ENCODE results near the gene NFIX. TPM values are rescaled to one million over a fixed set of nuclear protein-coding genes. Genes with fewer than 3 reads are reported as not detected.

Gene NFIX
- total RNA-seq, 1 donor: 114 TPM

DNA sequence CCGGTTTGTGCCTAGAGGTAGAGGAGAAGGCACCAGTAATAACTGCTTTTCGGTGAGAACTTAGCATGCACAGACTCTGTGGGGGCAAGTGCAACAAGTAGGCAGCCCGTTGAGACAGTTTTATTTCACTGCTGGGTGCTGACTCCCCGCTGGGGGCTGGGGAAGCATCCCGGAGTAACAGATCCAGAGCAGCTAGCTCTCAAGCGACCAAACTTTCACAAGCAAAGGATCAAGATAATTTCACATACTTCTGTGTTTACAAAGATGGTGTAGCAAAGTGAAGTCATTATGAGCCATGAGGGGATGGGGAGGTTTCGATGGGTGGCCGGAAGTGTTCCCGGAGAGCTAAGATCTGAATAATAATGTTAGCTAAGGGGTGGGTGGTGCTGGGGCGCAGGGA is 125.5 kb downstream of the NFIX start:
- Histone ChIP-seq H3K4me1 (ENCODE audit: insufficient read depth, low read length) (peaks cover 43% of the 10 kb centered on the region), H4K20me1 (ENCODE audit: insufficient read depth, low read length) (peaks cover 50% of the 10 kb centered on the region), H3K4me2 (ENCODE audit: insufficient read depth, low read length) (peak overlapping the region; percentile 94), H3K9me3 (ENCODE audit: low read depth, low read length) (no peaks in the 10 kb centered on the region), H3K27ac (ENCODE audit: low read depth, low read length) (peak overlapping the region; percentile 96), H3K4me3 (ENCODE audit: insufficient read depth, low read length) (peak overlapping the region; percentile 86), H3K27me3 (ENCODE audit: insufficient read depth, low read length) (no peaks in the 10 kb centered on the region), H2AFZ (ENCODE audit: low read length) (no peak overlapping the region), H3K79me2 (ENCODE audit: insufficient read depth, low read length) (peaks cover 84% of the 10 kb centered on the region), H3K36me3 (ENCODE audit: insufficient read depth, low read length) (peaks cover 15% of the 10 kb centered on the region)
- DNase-seq (ENCODE audit: insufficient read length, low spot score, missing footprints): peak; percentile 98
- TF ChIP-seq, protein P1, sequence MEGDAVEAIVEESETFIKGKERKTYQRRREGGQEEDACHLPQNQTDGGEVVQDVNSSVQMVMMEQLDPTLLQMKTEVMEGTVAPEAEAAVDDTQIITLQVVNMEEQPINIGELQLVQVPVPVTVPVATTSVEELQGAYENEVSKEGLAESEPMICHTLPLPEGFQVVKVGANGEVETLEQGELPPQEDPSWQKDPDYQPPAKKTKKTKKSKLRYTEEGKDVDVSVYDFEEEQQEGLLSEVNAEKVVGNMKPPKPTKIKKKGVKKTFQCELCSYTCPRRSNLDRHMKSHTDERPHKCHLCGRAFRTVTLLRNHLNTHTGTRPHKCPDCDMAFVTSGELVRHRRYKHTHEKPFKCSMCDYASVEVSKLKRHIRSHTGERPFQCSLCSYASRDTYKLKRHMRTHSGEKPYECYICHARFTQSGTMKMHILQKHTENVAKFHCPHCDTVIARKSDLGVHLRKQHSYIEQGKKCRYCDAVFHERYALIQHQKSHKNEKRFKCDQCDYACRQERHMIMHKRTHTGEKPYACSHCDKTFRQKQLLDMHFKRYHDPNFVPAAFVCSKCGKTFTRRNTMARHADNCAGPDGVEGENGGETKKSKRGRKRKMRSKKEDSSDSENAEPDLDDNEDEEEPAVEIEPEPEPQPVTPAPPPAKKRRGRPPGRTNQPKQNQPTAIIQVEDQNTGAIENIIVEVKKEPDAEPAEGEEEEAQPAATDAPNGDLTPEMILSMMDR (IDR thresholded peaks at IDR 0.05; ENCODE audit: extremely low read depth, low read depth, low read length): no peak

DNA sequence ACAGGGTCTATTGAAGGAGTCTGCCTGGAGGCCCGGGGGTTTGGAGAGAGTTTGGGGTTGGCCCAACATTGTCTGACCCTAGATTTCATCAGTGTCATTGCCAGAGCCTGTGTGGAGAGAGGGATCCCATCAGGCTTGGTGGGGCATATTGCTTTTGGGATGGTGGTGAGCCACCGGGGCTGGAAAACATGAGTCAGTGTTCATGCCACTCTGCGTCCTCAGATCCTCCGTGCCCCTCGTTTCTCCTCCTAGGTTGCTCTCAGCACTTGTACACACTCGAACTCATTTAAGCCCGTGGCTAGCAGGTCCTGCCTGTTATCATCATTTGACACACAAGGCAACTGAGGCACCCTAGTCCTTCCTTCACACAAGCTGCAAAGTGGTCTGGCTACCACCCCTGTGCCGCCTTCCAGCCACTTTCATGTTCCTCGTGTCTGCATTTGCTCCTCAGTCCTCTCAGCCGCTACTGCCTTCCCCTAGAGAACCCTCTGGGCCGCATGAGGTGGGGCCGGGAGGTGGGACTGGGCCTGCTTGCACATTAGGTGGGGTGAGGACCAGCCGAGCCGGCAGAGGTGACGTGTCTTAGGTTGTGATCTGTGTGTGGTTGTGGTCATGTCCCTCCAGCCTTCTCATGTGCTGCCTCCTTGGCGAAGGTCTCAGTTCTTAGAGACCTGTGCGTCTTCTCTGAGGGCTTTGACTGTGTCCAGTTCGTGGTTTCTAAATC is 126.4 kb downstream of the NFIX start:
- TF ChIP-seq, protein P1 (IDR thresholded peaks at IDR 0.05; ENCODE audit: extremely low read depth, low read depth, low read length): no peak
- no peak overlapping the region for H2AFZ ChIP-seq (ENCODE audit: low read length)
- H4K20me1 ChIP-seq (ENCODE audit: insufficient read depth, low read length): peaks cover 57% of the 10 kb centered on the region
- no peaks in the 10 kb centered on the region for H3K9me3 ChIP-seq (ENCODE audit: low read depth, low read length)
- DNase-seq (ENCODE audit: insufficient read length, low spot score, missing footprints): peak; percentile 88
- H3K79me2 ChIP-seq (ENCODE audit: insufficient read depth, low read length): peaks cover 86% of the 10 kb centered on the region
- peaks cover 45% of the 10 kb centered on the region for H3K4me1 ChIP-seq (ENCODE audit: insufficient read depth, low read length)
- H3K27me3 ChIP-seq (ENCODE audit: insufficient read depth, low read length): no peaks in the 10 kb centered on the region
- H3K4me2 ChIP-seq (ENCODE audit: insufficient read depth, low read length): peak overlapping the region; percentile 94
- H3K36me3 ChIP-seq (ENCODE audit: insufficient read depth, low read length): peaks cover 21% of the 10 kb centered on the region
- H3K27ac ChIP-seq (ENCODE audit: low read depth, low read length): peak overlapping the region; percentile 96
- H3K4me3 ChIP-seq (ENCODE audit: insufficient read depth, low read length): peak overlapping the region; percentile 86

DNA sequence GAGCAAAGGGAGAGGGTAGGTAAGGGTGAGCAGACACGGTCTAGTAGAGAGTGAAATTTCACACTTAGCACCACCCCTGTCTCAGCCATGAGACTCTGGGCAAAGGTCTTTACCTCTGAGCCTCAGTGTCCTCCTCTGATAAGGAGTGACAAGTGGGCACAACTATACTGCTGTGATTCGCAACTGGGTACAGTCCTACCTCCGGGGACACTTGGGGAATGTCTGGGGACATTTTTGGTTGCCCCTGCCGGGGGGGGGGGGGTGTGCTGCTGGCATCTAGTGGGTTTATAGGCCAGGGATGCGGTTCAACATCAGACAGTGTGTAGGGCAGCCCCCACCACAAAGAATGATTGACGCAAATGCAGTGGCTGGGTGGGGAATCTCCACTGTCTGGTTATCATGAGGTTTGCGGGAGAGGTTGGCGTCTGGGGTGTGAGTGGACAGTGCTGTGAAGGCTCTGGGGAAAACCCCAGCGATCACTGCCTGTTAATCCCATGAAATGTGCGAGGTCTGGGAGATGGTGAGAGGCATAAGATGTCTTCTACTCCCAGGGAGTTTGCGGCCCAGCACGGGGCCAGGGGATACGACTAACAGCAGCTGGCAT is 127.1 kb downstream of the NFIX start:
- TF ChIP-seq, protein P1 (IDR thresholded peaks at IDR 0.05; ENCODE audit: extremely low read depth, low read depth, low read length): no peak
- peak; percentile 52 for DNase-seq (ENCODE audit: insufficient read length, low spot score, missing footprints)

More for the DNA sequence above, 127.1 kb downstream of the NFIX start:
- Histone ChIP-seq H3K4me2 (ENCODE audit: insufficient read depth, low read length) (peak overlapping the region; percentile 94), H3K4me1 (ENCODE audit: insufficient read depth, low read length) (peaks cover 41% of the 10 kb centered on the region), H4K20me1 (ENCODE audit: insufficient read depth, low read length) (peaks cover 59% of the 10 kb centered on the region), H3K27ac (ENCODE audit: low read depth, low read length) (peak overlapping the region; percentile 96), H3K9me3 (ENCODE audit: low read depth, low read length) (no peaks in the 10 kb centered on the region), H3K4me3 (ENCODE audit: insufficient read depth, low read length) (no peak overlapping the region), H3K27me3 (ENCODE audit: insufficient read depth, low read length) (no peaks in the 10 kb centered on the region), H3K79me2 (ENCODE audit: insufficient read depth, low read length) (peaks cover 92% of the 10 kb centered on the region), H3K36me3 (ENCODE audit: insufficient read depth, low read length) (peaks cover 23% of the 10 kb centered on the region), H2AFZ (ENCODE audit: low read length) (no peak overlapping the region)
